GM12875 (cell line): Measurements from ENCODE around the gene SPSB2.

Experiments used
- H3K4me3 ChIP-seq: one replicate; pipeline ENCODE4 v1.5.1; 2011; ENCODE audit warnings: low read depth, low read length, control low read depth
- TF ChIP-seq, protein P1 (sequence below): IDR thresholded peaks from 2 replicates; pipeline ENCODE4 v1.5.1; 2011; ENCODE audit warnings: low read depth, mild to moderate bottlenecking, control low read depth, inconsistent platforms, low read length, moderate library complexity, borderline replicate concordance; ENCODE audit not compliant: insufficient read depth

SPSB2 gene

DNA sequence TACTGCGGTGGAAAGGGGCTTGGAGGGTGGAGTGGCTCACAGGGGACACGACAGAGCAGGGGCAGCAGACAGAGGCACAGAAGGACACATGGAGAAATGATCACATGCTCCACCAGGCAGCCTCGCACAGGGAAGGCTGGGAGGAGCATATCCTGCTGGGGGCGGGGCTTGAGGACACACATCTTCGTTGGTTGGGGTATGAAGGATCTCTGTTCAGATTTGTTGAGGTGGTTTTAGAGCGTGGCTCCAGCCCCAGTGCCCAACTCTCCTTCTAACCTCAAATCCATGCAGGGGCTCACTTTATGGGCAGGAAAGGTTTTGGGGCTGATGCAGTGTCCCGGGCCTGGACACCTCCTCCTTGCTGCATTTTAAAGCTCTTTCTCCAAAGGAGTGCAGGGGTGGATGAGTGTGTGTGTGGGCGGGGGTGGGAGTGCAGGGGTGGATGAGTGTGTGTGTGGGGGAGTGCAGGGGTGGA, 45.6 kb downstream of the SPSB2 start:
- TF ChIP-seq, protein P1, sequence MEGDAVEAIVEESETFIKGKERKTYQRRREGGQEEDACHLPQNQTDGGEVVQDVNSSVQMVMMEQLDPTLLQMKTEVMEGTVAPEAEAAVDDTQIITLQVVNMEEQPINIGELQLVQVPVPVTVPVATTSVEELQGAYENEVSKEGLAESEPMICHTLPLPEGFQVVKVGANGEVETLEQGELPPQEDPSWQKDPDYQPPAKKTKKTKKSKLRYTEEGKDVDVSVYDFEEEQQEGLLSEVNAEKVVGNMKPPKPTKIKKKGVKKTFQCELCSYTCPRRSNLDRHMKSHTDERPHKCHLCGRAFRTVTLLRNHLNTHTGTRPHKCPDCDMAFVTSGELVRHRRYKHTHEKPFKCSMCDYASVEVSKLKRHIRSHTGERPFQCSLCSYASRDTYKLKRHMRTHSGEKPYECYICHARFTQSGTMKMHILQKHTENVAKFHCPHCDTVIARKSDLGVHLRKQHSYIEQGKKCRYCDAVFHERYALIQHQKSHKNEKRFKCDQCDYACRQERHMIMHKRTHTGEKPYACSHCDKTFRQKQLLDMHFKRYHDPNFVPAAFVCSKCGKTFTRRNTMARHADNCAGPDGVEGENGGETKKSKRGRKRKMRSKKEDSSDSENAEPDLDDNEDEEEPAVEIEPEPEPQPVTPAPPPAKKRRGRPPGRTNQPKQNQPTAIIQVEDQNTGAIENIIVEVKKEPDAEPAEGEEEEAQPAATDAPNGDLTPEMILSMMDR = no peak
- no peak overlapping the region for H3K4me3 ChIP-seq

DNA sequence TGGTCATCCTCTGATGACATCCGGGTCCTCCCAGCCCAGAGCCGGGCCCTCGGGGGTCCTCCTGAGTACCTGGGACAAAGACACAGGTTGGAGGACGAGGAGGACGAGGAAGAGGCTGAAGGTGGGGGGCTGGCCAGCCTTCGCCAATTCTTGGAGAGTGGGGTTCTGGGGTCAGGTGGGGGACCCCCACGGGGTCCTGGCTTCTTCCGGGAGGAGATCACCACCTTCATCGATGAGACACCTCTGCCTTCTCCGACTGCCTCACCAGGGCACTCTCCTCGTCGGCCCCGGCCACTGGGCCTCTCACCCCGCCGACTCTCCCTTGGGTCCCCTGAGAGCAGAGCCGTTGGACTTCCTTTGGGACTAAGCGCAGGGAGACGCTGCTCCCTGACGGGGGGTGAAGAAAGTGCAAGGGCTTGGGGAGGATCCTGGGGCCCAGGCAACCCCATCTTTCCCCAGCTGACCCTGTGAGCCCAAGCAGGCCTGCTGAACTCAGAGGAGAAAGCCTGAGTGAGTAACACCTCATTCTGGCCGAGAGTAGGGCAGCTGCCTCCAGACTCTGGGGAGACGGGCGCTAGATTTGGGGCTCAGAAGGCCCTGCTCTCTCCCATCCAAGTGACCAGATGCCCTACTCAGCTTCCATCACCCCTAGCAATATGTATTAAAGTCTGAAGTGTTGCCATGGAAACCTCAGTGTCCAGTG, 46.2 kb downstream of the SPSB2 start:
- H3K4me3 ChIP-seq = no peak overlapping the region
- TF ChIP-seq, protein P1 = no peak

DNA sequence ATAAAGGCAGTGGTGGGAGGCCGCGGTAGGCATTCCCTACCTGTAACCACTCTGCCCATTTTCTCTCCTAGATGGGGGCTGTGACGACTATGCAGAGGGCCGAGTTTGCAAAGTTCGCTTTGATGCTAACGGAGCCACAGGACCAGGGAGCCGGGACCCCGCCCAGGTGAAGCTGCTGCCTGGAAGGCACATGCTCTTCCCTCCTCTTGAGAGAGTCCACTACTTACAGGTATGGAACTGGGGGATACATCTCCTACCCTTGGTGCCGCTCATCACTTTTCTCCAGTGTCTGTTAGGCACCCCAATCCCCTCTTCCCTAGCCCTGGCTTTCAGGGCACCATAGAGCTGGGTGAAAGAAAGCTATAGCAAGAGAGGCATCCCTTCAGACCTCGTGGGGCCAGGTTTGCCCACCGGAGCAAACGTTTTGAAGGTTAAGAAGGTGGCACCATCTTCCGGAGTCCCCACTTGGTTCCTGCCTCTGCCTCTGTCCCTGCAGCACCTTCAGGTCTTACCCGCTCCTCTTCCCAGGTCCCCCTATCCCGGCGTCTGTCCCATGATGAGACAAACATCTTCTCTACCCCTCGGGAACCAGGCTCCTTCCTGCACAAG, 46.9 kb downstream of the SPSB2 start:
- TF ChIP-seq, protein P1 = no peak
- H3K4me3 ChIP-seq = no peak overlapping the region

DNA sequence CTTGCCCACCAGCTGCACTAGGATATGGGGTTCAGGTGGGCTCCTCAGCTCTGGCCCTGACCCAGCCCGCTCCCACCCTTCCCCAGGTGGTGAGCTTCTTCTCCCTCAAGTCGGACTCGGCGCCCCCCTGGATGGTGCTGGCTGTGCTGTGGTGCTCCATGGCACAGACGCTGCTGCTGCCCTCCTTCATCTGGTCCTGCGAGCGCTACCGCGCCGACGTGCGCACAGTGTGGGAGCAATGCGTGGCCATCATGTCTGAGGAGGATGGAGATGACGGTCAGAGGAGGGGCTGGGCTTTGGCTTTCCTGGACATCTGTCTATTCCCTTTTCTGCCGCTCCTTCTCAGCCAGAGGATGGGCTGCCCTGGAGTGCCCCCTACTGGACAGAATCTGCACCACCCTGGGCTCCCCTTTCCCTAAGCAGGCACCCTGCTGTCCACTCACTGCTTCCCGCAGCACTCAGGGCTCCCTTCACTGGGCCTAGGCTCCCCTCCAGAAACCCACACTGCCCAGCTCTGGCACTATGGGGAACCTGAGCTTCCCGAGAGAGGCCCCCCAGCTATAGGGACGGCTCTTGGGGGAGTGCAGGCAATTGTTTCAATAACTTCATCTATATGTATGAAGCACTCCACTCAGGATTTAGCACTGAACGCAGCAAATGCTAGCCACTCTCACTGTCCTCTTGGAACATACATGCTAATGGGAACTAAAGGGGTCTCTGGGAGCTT, 47.5 kb downstream of the SPSB2 start:
- TF ChIP-seq, protein P1 = peak; percentile 93
- no peak overlapping the region for H3K4me3 ChIP-seq

DNA sequence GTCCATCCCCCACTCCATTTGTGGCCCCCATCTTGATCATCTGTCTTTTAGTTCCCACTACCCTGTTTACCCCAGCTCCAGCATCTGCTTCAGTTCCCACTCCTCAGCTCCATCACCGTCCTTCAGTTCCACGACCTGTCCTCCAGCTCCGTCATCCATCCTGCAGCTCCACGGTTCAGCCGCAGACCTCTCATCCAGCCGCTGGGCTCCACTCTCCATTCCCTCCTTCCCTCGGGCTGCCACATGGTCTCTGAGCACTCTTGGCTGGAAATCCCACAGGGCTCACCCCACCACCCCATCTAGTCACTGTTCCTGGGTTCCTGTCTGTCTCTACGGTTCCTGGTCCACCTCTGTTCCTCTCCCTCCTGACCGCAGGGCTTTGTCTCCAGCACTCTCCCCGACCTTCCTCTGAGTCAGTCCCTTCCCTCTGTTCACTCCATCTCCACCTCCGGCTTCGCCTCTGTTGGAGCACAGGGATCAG, 48.2 kb downstream of the SPSB2 start:
- no peak overlapping the region for H3K4me3 ChIP-seq
- TF ChIP-seq, protein P1 = no peak

DNA sequence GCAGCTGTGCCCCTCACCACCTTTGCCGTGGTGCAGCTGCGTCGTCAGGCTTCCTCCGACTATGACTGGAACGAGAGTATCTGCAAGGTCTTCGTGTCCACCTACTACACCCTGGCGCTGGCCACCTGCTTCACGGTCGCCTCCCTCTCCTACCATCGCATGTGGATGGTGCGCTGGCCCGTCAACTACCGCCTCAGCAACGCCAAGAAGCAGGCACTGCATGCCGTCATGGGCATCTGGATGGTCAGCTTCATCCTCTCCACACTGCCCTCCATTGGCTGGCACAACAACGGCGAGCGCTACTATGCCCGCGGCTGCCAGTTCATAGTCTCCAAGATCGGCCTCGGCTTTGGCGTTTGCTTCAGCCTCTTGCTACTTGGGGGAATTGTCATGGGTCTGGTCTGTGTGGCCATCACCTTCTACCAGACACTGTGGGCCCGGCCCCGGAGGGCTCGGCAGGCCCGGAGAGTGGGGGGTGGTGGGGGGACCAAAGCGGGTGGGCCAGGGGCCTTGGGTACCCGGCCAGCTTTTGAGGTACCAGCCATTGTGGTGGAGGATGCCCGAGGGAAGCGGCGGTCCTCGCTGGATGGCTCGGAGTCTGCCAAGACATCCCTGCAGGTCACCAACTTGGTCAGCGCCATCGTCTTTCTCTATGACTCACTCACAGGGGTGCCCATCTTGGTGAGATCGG, 48.9 kb downstream of the SPSB2 start:
- H3K4me3 ChIP-seq = no peak overlapping the region
- TF ChIP-seq, protein P1 = no peak
